ENCODE results near the gene TEX12.
"Not testable (repeated sequence)": the region's sequence is repeated elsewhere in the genome, so short reads cannot be mapped to it uniquely, and the experiment has no call there.

The TEX12 gene

GRCh38 chr11:112156956-112157766 lies 10.0 kb upstream of the TEX12 start:
- no peak for TF ChIP-seq CTCF (IDR thresholded peaks at IDR 0.05; ENCODE audit: borderline replicate concordance, control extremely low read depth, extremely low read depth, insufficient read depth, missing control alignments)
- no peak for DNase-seq (ENCODE audit: low spot score)

GRCh38 chr11:112159098-112160065 lies 7.8 kb upstream of the TEX12 start:
- no peak for DNase-seq (ENCODE audit: low spot score)
- in situ Hi-C loops (cut with MboI; ENCODE audit: low sequenced_read_pairs, unreplicated experiment) = no loop called here
- TF ChIP-seq CTCF (IDR thresholded peaks at IDR 0.05; ENCODE audit: borderline replicate concordance, control extremely low read depth, extremely low read depth, insufficient read depth, missing control alignments) = no peak

More at GRCh38 chr11:112156956-112157766, 10.0 kb upstream of the TEX12 start:
- in situ Hi-C loops (cut with MboI; ENCODE audit: low sequenced_read_pairs, unreplicated experiment) = no loop called here

GRCh38 chr11:112160091-112160848 lies 6.9 kb upstream of the TEX12 start:
- in situ Hi-C loops (cut with MboI; ENCODE audit: low sequenced_read_pairs, unreplicated experiment) = no loop called here
- no peak for DNase-seq (ENCODE audit: low spot score)
- no peak for TF ChIP-seq CTCF (IDR thresholded peaks at IDR 0.05; ENCODE audit: borderline replicate concordance, control extremely low read depth, extremely low read depth, insufficient read depth, missing control alignments)

- no peak for DNase-seq (ENCODE audit: low spot score)
- no peak for TF ChIP-seq CTCF (IDR thresholded peaks at IDR 0.05; ENCODE audit: borderline replicate concordance, control extremely low read depth, extremely low read depth, insufficient read depth, missing control alignments)
- in situ Hi-C loops (cut with MboI; ENCODE audit: low sequenced_read_pairs, unreplicated experiment) = no loop called here
Observed at GRCh38 chr11:112161012-112161411, 6.2 kb upstream of the TEX12 start.

GRCh38 chr11:112162200-112162599 lies 5.0 kb upstream of the TEX12 start:
- in situ Hi-C loops (cut with MboI; ENCODE audit: low sequenced_read_pairs, unreplicated experiment); DNase-seq (ENCODE audit: low spot score): not testable (repeated sequence)

- in situ Hi-C loops (cut with MboI; ENCODE audit: low sequenced_read_pairs, unreplicated experiment) = no loop called here
- no peak for DNase-seq (ENCODE audit: low spot score)
- no peak for TF ChIP-seq CTCF (IDR thresholded peaks at IDR 0.05; ENCODE audit: borderline replicate concordance, control extremely low read depth, extremely low read depth, insufficient read depth, missing control alignments)
Observed at GRCh38 chr11:112162761-112163546, 4.2 kb upstream of the TEX12 start.
